Skin of body (tissue), 2 donors: ENCODE data around the gene ENO3. TPM values are rescaled to one million over a fixed set of nuclear protein-coding genes. Genes with fewer than 3 reads are reported as not detected.

ENCODE experiments used
- DNase-seq: peaks from one replicate; lab custom pipeline; 2025; lab: John Stamatoyannopoulos, UW
- total RNA-seq: library from RNA; depleted of rRNA; stranded (reverse); fragments of >200 nt; gene quantifications from one replicate; pipeline ENCODE4 v1.2.3, GENCODE V29; 2014

Gene ENO3
- total RNA-seq, 1 donor from 2014 or later: 378 TPM

DNA sequence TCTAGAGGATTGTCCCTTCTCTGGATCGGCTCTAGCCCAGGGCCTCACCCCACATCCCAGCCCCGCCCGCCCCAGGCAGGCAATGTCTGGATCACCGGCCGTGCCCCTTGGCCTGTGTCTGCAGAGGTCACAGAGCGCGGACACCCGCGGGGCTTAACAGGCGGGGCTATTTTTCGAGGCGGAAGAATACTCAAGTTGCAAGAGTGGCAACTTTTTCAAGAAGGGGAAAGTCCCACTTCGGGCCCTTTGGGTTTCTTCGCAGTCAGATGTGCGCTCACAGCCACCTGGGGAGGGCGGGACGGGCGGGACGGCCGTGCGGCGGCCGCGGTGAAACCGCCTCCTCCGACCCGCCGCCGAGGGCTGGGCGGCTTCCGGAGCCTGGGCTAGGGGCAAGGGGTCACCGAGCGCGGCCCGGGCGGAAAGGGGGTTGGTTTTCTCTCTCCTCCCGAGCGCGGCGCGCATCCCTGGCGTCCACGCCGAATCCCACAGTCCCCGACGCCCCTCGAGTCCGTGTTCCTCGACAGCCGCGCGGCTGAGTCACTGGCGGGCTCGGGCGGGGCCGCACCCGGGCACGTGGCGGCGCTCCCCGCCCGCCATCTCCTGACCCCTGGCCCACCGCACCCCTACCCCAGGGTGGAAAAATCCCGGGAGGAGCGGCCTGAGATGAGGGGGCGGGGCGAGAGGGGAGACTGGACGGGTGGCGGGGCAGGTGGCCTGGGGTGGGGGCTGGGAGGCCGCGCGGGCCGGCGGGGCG is 1.4 kb upstream of the ENO3 start:
- DNase-seq: no peak

DNA sequence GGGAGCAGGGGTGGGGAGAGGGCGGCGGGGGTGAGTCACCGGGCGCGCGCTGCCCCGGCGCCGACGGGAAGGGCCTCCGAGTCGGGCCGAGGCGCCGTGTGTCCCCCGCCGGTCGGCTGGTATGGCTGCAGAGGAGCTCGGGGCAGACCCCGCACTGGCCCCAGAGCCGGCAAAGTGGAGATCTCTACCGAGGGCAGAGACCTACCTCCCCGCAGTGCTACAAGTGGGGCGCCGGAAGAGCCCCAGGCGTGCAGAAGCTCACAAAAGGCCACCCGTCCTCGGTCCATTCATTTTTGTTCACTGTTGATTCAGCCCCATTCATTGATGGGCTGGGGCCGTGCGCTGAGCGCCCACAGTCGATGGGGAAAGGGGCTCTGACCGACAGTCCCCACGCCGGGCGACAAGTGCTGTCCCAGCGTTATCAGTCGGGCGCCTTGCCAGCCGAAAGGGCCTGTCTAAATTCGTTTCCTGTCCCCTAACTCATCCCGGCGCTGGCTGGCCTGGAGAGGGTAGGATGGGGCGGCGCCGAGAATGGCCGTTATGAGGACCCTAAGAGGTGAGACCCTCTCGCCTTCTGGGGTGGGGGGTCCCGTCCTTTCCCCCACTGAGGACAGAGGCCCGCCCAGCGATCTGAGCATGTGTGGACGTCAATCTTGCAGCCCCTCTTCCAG is 709 bp upstream of the ENO3 start:
- DNase-seq: no peak

DNA sequence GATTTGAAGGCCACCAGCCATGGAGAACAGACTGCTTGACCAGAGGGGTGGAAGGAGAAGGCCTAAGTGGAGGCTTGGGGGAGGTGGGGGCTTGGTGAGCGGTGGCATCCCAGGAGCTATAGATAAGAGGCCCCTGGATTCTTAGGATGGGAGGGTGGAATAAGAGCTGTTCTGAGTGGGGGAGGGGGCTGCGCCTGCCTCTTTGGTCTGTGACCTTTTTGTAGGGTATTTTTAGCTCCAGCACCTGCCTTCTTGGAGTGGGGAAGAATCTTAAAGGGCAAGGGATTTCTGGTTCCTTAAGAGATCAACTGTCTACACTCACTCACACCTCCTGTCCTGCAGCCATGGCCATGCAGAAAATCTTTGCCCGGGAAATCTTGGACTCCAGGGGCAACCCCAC is 567 bp downstream of the ENO3 start:
- no peak for DNase-seq

DNA sequence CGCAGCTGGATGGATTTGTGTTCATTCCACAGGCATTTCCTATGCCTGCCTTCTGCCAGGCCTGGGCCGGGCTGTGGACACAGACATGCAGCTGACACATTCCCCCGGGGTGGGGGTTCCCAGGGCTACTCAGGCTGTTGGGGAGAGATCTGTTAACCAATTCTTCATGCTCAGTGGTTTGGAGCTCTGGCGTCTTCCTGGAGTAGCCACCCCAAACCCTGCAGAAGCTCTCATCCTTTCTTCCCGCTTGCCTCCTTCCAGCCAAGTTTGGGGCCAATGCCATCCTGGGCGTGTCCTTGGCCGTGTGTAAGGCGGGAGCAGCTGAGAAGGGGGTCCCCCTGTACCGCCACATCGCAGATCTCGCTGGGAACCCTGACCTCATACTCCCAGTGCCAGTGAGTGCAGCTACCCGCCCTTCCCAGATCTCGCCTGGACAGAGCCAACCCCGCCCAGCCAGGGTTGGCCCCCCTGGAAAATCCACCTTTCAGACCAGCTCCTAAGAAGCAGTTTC is 2.6 kb downstream of the ENO3 start:
- no peak for DNase-seq

DNA sequence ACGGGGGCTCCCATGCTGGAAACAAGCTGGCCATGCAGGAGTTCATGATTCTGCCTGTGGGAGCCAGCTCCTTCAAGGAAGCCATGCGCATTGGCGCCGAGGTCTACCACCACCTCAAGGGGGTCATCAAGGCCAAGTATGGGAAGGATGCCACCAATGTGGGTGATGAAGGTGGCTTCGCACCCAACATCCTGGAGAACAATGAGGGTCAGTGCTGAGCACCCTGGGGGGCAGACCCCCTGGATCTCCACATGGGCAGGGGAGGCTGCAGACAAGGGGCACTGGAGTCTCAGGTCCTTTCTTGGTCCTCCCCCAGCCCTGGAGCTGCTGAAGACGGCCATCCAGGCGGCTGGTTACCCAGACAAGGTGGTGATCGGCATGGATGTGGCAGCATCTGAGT is 4.2 kb downstream of the ENO3 start:
- no peak for DNase-seq

DNA sequence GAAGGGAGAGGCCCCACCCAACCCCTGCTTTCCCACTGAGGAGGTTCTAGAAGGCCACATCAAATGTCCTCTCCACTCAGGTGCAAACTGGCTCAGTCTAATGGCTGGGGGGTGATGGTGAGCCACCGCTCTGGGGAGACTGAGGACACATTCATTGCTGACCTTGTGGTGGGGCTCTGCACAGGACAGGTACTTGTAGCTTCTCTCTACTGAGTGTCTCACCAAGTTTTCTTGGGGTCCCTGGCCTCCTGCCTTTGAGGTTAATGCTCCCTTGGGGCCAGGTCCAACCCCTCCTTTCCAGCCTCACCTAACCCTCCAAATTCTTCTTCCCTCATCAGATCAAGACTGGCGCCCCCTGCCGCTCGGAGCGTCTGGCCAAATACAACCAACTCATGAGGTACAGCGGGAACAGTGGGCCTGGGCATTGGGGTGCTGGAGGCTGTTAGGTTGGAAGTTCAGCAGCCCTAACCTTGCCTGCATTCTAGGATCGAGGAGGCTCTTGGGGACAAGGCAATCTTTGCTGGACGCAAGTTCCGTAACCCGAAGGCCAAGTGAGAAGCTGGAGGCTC is 5.7 kb downstream of the ENO3 start:
- DNase-seq: no peak

DNA sequence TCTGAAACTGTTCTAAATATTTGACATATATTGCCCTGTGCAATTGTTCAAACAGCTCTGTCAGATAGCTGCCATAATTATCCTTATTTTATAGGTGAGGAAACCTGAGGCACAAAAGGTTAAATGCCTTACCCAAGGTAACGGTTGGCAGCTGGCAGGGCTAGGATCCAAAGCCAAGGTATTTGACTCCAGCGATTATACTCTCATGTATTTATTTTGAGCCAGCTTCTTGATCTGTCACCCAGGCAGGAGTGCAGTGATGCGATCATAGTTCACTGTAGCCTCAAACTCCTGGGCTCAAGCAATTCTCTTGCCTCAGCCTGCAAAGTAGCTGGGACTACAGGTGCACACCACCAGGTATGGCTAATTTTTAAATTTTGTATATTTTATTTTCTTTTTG is 7.2 kb downstream of the ENO3 start:
- no peak for DNase-seq

DNA sequence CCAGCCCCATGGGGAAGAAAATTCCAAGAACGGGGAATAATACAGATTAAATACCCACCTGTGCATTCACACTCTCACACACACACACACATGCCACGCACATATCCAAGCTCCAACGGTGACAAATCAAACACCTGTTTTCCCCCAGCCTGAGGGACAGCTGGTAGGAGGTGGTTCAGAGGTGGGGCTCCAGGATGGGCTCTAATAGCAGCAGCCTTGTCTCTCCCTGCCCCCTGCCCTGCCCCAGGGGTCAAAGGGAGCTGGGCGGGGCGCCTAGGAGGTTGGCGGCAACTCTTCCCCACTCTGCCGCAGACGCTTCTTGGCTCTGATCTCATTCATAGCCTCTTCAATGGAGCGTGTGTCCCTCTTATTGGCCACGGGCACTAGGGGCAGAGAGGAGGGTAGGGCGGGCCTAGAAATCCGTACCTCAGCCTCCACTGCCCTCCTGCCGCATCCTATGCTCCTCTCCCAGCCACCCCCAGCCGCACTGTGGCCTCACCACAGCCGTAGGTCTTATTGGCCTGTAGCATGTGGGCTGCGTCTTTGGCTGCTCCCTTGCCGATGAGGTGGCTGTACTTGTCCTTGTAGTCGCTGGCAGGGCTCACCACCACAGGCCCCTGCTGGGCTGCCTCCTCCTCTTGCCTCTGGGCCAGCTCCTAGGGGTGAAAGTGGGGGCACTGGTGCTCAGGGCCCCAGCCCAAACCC is 8.5 kb downstream of the ENO3 start:
- no peak for DNase-seq

DNA sequence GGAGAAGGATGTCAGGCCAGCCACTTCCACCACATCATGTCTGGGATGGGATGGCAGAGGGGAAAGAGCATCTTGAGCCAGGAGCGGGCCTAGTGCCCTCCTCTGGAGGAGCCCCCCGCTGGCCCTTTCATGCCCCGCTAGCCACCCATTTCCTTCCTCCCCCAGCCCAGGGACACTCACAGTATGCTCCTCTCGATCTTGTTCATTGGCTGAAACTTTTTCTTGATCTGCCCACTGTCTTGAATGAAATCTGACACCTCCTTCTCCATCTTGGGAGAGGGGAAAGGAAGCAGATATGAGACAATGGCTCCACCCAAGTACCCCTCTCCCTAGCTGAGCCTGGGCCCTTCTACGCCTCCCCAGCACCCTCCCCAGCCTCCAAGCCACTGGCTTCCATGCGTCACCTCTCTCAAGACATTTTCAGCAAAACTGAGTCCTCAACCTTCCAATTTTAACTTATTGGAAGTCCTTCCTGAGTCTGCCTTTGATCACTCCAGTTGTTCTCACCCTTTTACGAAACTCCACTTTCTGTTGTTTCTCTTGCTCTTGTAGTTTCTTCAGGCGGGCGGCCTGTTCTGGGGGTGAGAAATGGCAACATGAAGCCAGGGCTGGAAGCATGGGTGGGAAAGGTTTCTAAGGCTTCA is 9.5 kb downstream of the ENO3 start:
- DNase-seq: no peak

DNA sequence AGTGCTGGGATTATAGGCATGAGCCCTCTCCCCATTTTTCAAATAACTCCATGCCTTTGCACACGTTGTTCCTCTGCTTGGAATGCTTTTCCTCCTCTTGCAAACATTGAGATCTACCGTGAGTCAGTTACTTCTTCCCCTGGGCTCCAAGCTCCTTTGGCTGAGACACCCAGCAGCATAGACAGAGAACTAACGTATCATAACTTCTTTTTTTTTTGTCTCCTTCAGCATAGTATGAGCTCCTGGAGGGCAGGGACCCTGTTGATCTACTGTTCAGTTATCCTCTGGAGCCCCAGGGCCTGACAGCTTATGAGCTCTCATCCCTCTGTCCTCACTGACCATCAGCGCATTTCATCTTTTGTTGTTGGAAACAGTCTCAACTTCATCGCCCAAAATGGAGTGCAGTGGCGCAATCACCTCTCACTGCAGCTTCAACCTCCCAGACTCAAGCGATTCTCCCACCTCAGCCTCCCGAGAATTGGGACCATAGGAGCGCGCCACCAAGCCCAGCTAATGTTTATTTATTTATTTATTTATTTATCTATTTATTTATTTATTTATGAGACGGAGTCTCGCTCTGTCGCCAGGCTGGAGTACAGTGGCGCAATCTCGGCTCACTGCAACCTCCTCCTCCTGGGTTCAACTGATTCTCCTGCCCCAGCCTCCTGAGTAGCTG is 14.5 kb downstream of the ENO3 start:
- no peak for DNase-seq

DNA sequence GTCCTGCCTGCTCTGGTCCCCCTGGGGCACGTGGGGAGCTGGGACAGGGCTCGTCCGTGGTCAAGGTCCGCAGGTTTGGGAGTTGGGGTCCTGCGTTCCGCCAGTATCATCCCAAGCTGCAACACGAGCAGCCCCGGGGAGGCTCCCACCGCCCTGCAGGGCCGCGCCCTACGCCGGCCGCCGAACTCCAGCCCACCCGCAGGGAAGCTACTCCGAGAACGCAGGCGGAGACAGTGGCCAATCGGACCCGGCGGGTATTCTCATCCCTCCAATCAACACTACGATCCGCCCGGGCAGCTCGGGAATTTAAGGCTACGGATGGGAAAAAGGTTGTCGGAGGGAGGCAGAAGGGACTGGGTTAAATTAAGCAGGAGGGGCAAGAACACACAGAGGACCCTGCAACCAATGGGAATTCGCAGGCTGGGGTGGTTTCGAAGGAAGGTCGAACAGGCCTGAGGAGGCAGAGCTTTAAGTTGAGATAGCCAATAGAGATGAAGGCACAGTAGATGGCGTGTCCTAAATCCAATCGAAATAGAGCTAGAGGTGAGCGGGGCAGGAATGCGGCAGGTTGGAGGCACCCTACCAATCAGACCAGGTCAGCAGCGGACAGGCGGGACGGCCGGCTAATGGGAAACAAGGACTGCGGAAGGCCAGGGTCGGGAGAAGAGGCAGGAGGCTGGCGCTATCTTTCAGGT is 16.1 kb downstream of the ENO3 start:
- DNase-seq: peak; percentile 100

DNA sequence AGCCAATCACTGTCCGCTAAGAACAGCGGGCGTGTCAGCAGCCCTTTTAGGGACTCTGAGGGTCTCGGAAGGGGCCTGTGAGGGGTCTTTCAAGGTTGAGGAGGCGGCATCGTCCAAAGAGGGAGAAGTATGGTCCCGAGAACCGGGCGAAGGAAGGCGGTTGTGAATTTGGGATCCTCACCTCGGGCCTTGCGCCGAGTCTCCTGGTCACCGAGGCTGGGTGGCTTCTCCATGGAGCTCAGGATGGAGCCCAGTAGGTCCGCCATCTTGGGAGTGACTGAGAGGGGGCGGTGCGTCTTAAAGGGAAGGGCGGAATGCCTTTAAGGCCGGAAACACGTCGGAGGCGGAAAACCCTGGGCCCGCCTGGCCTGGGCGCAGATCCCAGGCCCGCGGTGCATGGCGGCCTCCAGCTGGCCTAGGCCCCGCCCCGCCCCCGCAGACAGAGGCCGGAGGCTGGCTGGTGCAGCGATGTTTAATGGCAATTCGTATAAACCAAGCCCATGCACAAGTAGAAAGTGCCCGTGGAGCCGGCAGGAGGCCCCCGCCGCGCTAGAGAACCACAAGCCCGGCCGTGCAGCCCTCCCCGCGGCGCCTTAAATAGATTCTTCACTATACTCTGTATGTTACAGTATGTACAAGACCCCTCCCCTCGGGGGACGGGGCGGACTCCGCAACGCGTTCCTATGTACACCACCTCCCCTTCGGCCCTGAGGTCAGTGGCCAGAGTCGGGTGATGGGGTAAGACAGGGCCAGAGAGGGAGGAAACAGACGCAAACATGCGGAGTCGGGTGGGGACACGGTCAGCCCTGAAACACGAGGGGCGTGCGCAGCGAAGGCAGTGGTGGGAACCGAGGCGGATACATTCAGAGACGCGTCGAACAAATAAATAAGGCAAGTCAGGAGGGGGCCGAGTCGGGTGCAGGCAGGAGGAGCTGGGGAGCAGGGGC is 16.9 kb downstream of the ENO3 start, which contains the start of gene SPAG7:
SPAG7 (minus strand) TSS at position 279 of the 947 bp plus-strand sequence; CDS start at position 266, 13 bp downstream.
- peak; percentile 99 for DNase-seq

DNA sequence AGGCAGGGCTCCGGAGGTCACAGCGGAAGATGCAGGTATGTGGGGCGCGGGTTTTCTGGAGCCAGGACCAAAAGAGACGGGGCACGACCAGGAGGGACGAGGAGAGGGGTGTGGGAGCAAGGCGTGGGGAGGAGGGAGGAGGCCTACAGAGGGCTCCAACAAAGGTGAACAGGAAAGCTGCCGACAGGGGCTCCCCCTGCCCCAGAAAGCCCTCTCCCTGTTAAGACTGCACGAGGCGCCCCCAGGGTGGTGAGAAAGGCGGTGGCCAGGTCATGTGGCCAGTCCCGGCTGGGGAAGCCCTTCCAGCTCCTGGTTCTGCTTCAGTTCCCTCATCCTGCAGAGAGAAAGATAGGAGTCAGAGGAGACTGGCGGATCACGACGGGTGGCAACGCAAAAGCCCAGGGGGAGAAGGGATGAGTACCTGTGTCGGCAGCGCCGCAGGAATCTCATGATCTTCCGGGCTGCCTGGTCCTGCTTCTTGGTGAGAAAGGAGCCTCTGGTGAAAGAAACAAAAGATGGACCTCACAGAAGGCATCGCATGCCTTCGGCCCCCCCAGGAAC is 17.6 kb downstream of the ENO3 start:
- no peak for DNase-seq

DNA sequence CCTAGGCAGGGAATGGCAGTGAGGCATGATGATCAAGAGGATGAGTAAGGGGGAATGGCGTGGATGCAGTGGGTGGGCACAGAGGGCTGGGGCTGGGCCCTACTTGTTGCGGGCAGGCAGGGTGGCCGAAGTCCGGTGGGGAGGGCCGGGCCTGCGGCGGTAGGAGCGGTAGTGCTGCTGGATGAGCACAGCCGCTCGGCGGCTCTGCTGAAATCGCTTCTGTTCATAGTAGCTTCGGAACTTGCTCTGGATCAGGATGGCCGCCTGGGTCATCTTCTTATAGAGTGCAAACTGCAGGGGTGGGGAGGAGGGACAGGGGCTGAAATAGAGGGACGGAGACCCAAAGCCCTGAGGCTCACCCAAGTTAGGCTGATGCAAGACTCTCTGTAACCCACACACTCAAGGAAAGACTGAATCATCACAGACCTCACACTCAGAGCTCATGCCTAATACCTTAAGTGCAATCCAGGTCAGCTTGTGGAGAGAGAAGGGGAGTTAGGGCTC is 18.2 kb downstream of the ENO3 start:
- no peak for DNase-seq

DNA sequence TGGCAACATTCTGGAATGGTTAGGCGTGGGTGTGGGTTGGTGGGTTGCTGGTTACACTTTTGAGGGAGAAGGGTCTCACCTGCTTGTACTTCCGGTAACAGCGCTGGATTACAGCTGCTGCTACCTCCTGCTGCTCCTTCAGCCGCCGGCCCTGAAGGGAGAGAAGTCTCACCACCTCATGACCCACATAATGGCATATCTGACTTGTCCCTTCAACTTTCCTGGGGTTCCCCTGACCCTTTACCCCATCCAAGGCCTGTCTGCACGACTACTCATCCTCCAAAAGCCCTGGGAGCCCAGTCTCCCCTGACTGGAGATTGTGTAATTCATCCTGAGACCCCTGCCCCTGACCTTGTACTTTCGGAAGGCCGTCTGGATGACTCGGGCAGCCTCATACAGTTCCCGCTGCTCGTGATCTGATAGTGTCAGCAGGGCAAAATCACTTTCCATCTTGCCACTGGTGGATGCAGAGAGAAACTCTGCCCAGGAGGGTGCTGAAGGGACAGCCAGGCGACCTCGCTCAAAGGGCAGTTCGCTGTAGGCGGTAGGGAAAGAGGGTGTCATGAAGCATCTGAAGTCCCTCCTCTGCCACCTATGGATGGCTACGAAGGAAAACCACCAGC is 18.7 kb downstream of the ENO3 start:
- DNase-seq: no peak

DNA sequence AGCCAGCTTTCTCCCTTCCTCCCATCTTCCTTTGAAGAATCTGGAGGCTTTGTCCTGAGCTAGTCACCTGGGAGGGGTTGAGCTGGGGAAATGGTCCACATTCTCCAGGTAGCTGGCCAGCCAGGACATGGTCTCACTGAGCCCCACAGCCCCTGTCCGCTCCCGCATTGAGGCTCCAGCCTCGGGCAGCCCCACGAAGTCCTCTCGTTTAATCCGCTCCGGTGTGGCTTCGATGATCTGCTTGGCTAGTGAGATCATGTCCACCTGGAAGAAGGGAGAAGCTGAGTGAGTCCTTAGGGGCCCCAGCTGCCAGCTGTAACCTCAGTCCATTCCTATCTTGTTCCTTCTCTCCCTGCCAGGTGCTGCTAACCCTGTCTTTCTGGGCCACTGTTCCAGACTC is 19.4 kb downstream of the ENO3 start:
- DNase-seq: no peak

DNA sequence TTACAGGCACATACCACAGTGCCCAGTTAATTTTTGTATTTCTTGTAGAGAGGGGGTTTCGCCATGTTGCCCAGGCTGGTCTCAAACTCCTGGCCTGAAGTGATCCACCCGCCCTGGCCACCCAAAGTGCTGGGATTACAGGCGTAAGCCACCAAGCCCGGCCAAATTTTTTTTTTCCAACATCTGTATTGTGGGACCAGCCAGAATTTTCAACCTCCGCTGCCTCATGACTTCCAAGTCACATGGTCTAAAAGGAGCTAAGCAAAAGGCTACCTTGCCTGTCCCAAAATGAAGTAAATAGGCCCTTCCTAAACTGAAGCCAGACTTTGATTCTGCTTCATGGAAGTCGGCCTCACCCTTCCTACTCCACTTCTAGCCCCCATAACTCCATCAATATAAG is 20.9 kb downstream of the ENO3 start:
- DNase-seq: no peak

DNA sequence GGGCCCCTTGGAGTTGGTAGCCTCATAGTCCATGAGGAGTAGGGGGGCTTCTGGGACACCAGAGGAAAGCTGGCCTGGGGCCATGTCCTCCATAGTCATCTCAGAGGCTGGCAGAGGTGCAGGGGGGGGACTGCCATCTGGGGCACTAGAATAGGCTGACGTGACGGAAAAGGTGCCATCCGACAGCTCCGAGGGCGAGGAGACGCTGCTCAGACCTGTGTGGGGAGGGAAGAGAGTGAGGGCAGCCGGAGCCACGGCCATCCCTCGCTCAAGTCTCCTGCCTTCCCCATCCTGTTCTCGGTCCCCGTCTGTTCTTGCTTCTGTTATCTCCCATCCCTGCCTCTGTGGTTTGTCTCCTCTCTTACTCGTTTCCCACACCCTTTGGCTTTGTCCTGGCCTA is 21.4 kb downstream of the ENO3 start:
- DNase-seq: no peak
